ENCODE measurements around the gene KTI12.
"Not testable (repeated sequence)": the region's sequence is repeated elsewhere in the genome, so short reads cannot be mapped to it uniquely, and the experiment has no call there.

Gene KTI12

DNA sequence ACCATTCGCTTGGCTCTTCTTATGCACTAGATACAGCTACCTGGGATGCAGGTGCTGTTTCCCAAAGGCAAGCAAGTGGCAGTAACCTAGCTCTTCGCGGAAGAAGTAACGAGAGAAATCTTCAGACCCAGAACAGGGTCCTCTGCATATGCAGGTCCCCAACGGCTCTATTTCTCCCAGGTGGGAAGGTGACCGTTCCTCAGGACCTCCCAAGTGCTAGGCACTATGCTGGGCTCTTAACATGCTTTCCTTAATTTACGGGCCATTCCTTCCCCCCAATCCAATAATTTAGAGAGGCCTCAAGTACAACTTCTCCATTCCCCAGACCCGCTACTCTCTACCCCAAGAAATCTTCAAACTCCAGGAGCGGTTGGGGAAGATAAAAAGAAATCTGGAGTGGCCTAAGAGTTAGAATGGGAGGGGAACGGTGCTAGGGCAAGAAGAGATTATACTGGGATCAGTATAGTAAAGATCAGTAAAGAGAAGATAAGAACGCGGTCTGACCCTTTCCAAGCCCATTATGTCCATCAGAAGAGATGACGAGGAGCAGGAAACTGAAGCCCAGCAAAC, 21.0 kb upstream of the KTI12 start:
- intact Hi-C loops (cut with DNase I; ENCODE audit: low total_unique reads), result loop anchor here (5.0 to 10.0 kb wide), 3 partner anchors 313 to 1090 kb away; partner anchors contain the start of genes CC2D1B and FAF1
- H3K4me3 ChIP-seq, result peak overlapping the region; percentile 87 to 90

DNA sequence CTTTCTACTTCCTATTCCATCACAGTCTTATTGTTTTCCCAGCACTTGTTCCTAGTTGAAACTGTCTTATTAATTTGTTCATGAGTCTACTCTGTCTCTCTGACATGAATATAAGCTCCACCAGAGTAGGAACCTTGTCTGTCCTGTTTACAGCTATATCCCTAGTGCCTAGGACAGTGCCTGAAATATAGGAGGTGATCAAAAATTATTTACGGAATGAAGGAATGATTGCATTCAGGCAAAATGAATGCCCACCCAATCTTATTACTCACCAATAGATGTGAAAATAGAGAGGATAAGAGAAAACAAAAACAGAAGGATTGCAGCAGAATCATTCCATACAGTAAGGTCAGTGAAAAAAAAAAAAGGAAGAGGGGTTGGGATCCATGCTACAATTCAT, 20.3 kb upstream of the KTI12 start:
- TF ChIP-seq, protein P1, sequence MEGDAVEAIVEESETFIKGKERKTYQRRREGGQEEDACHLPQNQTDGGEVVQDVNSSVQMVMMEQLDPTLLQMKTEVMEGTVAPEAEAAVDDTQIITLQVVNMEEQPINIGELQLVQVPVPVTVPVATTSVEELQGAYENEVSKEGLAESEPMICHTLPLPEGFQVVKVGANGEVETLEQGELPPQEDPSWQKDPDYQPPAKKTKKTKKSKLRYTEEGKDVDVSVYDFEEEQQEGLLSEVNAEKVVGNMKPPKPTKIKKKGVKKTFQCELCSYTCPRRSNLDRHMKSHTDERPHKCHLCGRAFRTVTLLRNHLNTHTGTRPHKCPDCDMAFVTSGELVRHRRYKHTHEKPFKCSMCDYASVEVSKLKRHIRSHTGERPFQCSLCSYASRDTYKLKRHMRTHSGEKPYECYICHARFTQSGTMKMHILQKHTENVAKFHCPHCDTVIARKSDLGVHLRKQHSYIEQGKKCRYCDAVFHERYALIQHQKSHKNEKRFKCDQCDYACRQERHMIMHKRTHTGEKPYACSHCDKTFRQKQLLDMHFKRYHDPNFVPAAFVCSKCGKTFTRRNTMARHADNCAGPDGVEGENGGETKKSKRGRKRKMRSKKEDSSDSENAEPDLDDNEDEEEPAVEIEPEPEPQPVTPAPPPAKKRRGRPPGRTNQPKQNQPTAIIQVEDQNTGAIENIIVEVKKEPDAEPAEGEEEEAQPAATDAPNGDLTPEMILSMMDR (IDR thresholded peaks at IDR 0.05), result no peak
- Histone ChIP-seq H3K4me3 (peak overlapping the region; percentile 87 to 90), H3K27me3 (no peaks in the 10 kb centered on the region), H3K27ac (peak overlapping the region in 1 of 2 donors; percentile 89), H3K4me1 (peaks cover 0 to 38% (median 26%) of the 10 kb centered on the region in 4 donors), H3K9me3 (no peaks in the 10 kb centered on the region), H3K36me3 (peaks cover 0 to 21% (median 11%) of the 10 kb centered on the region in 3 donors)
- intact Hi-C loops (cut with DNase I; ENCODE audit: low total_unique reads), result loop anchor here (5.0 to 10.0 kb wide), 2 partner anchors 427 to 1089 kb away; partner anchors contain the start of gene FAF1
- no peak for DNase-seq

More for the DNA sequence above, 21.0 kb upstream of the KTI12 start:
- Histone ChIP-seq H3K36me3 (peaks cover 0 to 21% (median 11%) of the 10 kb centered on the region in 3 donors), H3K27ac (peak overlapping the region; percentile 89 to 94), H3K27me3 (no peaks in the 10 kb centered on the region), H3K4me1 (peaks cover 0 to 45% (median 31%) of the 10 kb centered on the region in 4 donors), H3K9me3 (no peaks in the 10 kb centered on the region)
- TF ChIP-seq, protein P1 (IDR thresholded peaks at IDR 0.05), result no peak
- DNase-seq, result no peak

DNA sequence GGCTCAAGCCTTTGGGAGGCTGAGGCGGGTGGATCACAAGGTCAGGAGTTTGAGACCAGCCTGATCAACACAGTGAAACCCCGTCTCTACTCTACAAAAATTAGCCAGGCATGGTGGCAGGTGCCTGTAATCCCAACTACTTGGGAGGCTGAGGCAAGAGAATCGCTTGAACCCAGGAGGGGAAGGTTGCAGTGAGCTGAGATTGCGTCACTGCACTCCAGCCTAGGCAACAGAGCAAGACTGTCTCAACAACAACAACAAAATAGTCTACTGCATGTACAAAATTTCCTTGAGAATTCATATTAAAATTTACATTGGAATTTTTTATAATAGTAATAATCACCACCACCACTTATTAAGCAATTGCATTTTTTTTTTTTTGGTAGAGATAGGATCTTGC, 15.7 kb upstream of the KTI12 start:
- DNase-seq; H3K4me3 ChIP-seq; H3K9me3 ChIP-seq; intact Hi-C loops (cut with DNase I; ENCODE audit: low total_unique reads); H3K27me3 ChIP-seq; H3K27ac ChIP-seq: not testable (repeated sequence)
- H3K4me1 ChIP-seq, result peaks cover 0 to 12% (median 7%) of the 10 kb centered on the region in 4 donors
- H3K36me3 ChIP-seq, result peaks cover 0 to 26% (median 11%) of the 10 kb centered on the region in 3 donors

DNA sequence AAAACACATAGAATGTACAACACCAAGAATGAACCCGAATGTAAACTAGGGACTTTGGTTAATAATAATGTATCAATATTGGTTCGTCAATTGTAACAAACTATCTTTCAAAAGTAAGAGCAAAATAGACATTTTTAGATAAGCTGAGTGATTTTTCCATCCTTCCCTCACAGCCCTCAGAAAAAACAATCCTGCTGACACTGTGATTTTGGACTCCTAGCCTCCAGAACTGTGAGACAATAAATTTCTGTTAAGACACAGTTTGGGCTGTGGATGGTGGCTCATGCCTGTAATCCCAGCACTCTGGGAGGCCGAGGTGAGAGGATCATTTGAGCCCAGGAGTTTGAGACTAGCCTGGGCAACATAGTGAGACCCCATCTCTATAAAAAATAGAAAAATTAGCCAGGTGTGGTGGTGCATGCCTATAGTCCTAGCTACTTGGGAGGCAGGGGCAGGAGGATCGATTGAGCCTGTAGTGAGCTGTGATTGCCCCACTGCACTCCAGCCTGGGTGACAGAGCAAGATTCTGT, 12.1 kb upstream of the KTI12 start:
- DNase-seq; H3K27me3 ChIP-seq; intact Hi-C loops (cut with DNase I; ENCODE audit: low total_unique reads); H3K9me3 ChIP-seq; H3K27ac ChIP-seq; H3K4me1 ChIP-seq; H3K4me3 ChIP-seq: not testable (repeated sequence)
- H3K36me3 ChIP-seq, result peaks cover 2 to 20% (median 8%) of the 10 kb centered on the region in 3 donors

DNA sequence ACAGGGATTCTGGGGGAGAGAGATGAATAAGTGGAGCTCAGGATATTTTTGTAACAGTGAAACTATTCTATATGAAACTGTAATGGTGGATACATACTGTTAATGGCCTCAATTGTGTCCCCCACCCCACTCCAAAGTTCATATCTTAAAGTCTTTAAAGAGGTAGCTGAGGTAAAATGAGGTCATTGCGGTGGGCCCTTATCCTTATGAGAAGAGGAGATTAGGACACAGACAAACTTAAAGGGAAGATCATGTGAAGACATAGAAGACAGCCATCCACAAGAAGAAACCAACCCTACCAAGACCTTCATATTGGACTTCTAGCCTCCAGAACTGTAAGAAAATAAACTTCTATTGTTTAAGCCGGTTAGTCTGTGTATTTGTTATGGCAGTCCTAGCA, 11.6 kb upstream of the KTI12 start:
- Histone ChIP-seq H3K9me3 (no peaks in the 10 kb centered on the region), H3K27me3 (no peaks in the 10 kb centered on the region), H3K27ac (no peak overlapping the region), H3K36me3 (peaks cover 7 to 21% (median 13%) of the 10 kb centered on the region in 3 donors), H3K4me1 (no peaks in the 10 kb centered on the region), H3K4me3 (no peak overlapping the region)
- DNase-seq, result no peak
- TF ChIP-seq, protein P1 (IDR thresholded peaks at IDR 0.05), result no peak
- intact Hi-C loops (cut with DNase I; ENCODE audit: low total_unique reads), result no loop called here

DNA sequence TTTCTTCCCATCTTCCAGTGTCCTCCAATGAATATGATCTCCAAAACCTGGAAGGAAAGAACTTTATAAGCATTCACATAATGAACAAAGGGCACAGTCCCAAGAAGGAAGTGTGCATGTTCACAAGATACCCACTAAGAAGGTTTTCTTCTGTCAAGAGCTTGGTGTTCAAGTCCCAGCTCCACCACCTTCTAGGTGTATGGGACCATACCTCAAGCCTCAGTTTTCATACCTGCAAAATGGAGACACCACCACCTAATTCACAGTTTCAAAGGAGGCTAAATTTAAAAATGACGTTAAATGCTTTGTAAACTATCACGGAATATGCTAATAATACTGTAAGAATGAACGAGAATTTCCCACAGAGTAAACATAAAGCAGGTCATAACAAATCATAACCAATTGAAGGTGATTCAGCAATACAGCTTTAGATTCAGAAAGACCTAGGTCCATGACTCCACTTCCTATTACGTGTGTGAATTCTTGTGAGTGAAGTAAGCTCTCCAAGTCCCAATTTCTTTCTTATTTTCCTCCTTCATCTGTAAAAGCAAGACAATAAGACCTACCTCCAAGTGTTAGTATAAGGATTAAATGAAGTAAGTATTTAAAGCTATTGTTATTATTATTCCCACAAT, 8.1 kb upstream of the KTI12 start:
- no peak overlapping the region for H3K27ac ChIP-seq
- no peaks in the 10 kb centered on the region for H3K4me1 ChIP-seq
- no peaks in the 10 kb centered on the region for H3K9me3 ChIP-seq
- no peaks in the 10 kb centered on the region for H3K27me3 ChIP-seq
- no peak overlapping the region for H3K4me3 ChIP-seq
- peaks cover 30 to 43% (median 31%) of the 10 kb centered on the region in 3 donors for H3K36me3 ChIP-seq
- DNase-seq, result no peak
- TF ChIP-seq, protein P1 (IDR thresholded peaks at IDR 0.05), result no peak
- intact Hi-C loops (cut with DNase I; ENCODE audit: low total_unique reads), result no loop called here

All from tibial artery (tissue), 4 donors.